OCI-LY1 (cell line): ENCODE results near the gene TOB1.

Experiments
- CTCF ChIP-seq: fragments of 200-600 bp; sonication (generic), shearing (Covaris generic); IDR thresholded peaks from 2 replicates; pipeline ENCODE4 v1.5.1; 2017; ENCODE audit warnings: mild to moderate bottlenecking, antibody characterized with exemption, low read length, moderate library complexity, mixed read lengths
- EZH2 ChIP-seq: fragments of 200-600 bp; sonication (generic), shearing (Covaris generic); IDR thresholded peaks from 2 replicates; pipeline ENCODE4 v1.8.0; 2017; ENCODE audit warnings: borderline replicate concordance, mixed run types, mild to moderate bottlenecking, antibody characterized with exemption, low read length, moderate library complexity, mixed read lengths

- no peak for TF ChIP-seq CTCF
- TF ChIP-seq EZH2: no peak
Measured at GRCh38 chr17:50875074-50875473, 8.9 kb upstream of the TOB1 start.
